Hepatocyte (in vitro differentiated cells): ENCODE data around the gene CNMD. TPM values are rescaled to one million over a fixed set of nuclear protein-coding genes. Genes with fewer than 3 reads are reported as not detected.

Source experiments
- DNase-seq: peaks from one replicate; pipeline ENCODE4 v3.0.0-alpha.2; 2016; ENCODE audit warnings: low spot score
- H2AFZ ChIP-seq: fragments of 200-600 bp; sonication (generic); 2 replicates; pipeline ENCODE4 v1.6.0; 2016; ENCODE audit warnings: antibody characterized with exemption, mild to moderate bottlenecking
- H3K27ac ChIP-seq: fragments of 200-600 bp; sonication (generic); 2 replicates; pipeline ENCODE4 v1.5.1; 2016; ENCODE audit warnings: mild to moderate bottlenecking
- H3K27me3 ChIP-seq: fragments of 200-600 bp; sonication (generic); 2 replicates; pipeline ENCODE4 v1.6.1; 2016
- H3K36me3 ChIP-seq: fragments of 200-600 bp; sonication (generic); replicated peaks from 2 replicates; pipeline ENCODE4 v1.5.1; 2016; ENCODE audit warnings: low read depth; ENCODE audit not compliant: insufficient read depth
- H3K4me1 ChIP-seq: fragments of 200-600 bp; sonication (generic); 2 replicates; pipeline ENCODE4 v1.5.1; 2016; ENCODE audit warnings: mild to moderate bottlenecking, moderate library complexity; ENCODE audit not compliant: insufficient read depth
- H3K4me2 ChIP-seq: fragments of 200-600 bp; sonication (generic); 2 replicates; pipeline ENCODE4 v1.6.0; 2016
- H3K4me3 ChIP-seq: fragments of 200-600 bp; sonication (generic); 2 replicates; pipeline ENCODE4 v1.5.1; 2016; ENCODE audit warnings: mild to moderate bottlenecking
- H3K79me2 ChIP-seq: fragments of 200-600 bp; sonication (generic); 2 replicates; pipeline ENCODE4 v1.6.0; 2017; ENCODE audit warnings: mild to moderate bottlenecking
- H3K9me2 ChIP-seq: fragments of 200-600 bp; sonication (generic); replicated peaks from 2 replicates; pipeline ENCODE4 v1.6.0; 2017; ENCODE audit warnings: mild to moderate bottlenecking; ENCODE audit not compliant: insufficient read depth
- H3K9me3 ChIP-seq: fragments of 200-600 bp; sonication (generic); 2 replicates; pipeline ENCODE4 v1.5.1; 2016; ENCODE audit warnings: low read depth, mild to moderate bottlenecking
- H4K20me1 ChIP-seq: fragments of 200-600 bp; sonication (generic); 2 replicates; pipeline ENCODE4 v1.6.0; 2016; ENCODE audit warnings: mild to moderate bottlenecking; ENCODE audit not compliant: insufficient read depth, poor library complexity, severe bottlenecking
- CTCF ChIP-seq: fragments of 200-600 bp; sonication (generic); IDR thresholded peaks from 2 replicates; pipeline ENCODE4 v1.5.1; 2016; ENCODE audit warnings: antibody characterized with exemption, mild to moderate bottlenecking; ENCODE audit not compliant: poor library complexity
- EZH2 ChIP-seq: fragments of 200-600 bp; sonication (generic); IDR thresholded peaks from 2 replicates; pipeline ENCODE4 v1.6.1; 2016; ENCODE audit warnings: antibody characterized with exemption, mild to moderate bottlenecking, borderline replicate concordance
- EZH2phosphoT487 ChIP-seq: fragments of 200-600 bp; sonication (generic); IDR thresholded peaks from one replicate; pipeline ENCODE4 v1.6.1; 2018; ENCODE audit warnings: antibody characterized with exemption, mild to moderate bottlenecking, low read depth, moderate library complexity; ENCODE audit not compliant: unreplicated experiment, severe bottlenecking
- WGBS: methylation state at CpG from one replicate; pipeline ENCODE4 v1.1.6; 2016; ENCODE audit warnings: low lambda C conversion rate; ENCODE audit errors: missing lambda C conversion rate; 5-methylcytosine and 5-hydroxymethylcytosine counted together
- polyA plus RNA-seq: library from polyadenylated mRNA; unstranded; fragments of >200 nt; fragmentation: Nextera tagmentation; extraction: Ambion mirVana; gene quantifications from 2 replicates; pipeline ENCODE4 v1.2.1, GENCODE V29; 2016
- total RNA-seq: library from RNA; depleted of rRNA; stranded (reverse); fragments of >200 nt; gene quantifications from 2 replicates; pipeline ENCODE4 v1.2.3, GENCODE V29; 2014

The CNMD gene
- total and polyA plus RNA-seq, 2 experiments from 2014 or later: 0.47 TPM; not detected in 1

- H3K27me3 ChIP-seq: no peaks in the 10 kb centered on the region
- H3K27ac ChIP-seq: no peak overlapping the region
- no peaks in the 10 kb centered on the region for H3K36me3 ChIP-seq
- no peak overlapping the region for H3K4me3 ChIP-seq
- no peaks in the 10 kb centered on the region for H3K79me2 ChIP-seq
- no peaks in the 10 kb centered on the region for H4K20me1 ChIP-seq
- no peak overlapping the region for H2AFZ ChIP-seq
- no peak for TF ChIP-seq CTCF
- no peak for TF ChIP-seq EZH2phosphoT487
- TF ChIP-seq EZH2: no peak
- no peaks in the 10 kb centered on the region for H3K9me3 ChIP-seq
- no peaks in the 10 kb centered on the region for H3K4me1 ChIP-seq
- H3K4me2 ChIP-seq: no peak overlapping the region
- no peak for DNase-seq
- WGBS: 52% methylated on average over 11 of the region's 11 CpGs
- H3K9me2 ChIP-seq: no peaks in the 10 kb centered on the region
These were observed 39.5 kb upstream of the CNMD start for GRCh38 chr13:52779103-52779502.

GRCh38 chr13:52776726-52777125, 37.1 kb upstream of the CNMD start:
- H3K4me2 ChIP-seq: no peak overlapping the region
- H4K20me1 ChIP-seq: no peaks in the 10 kb centered on the region
- DNase-seq: no peak
- no peak overlapping the region for H2AFZ ChIP-seq
- H3K79me2 ChIP-seq: no peaks in the 10 kb centered on the region
- H3K4me1 ChIP-seq: no peaks in the 10 kb centered on the region
- 72% methylated on average over 3 of the region's 3 CpGs for WGBS
- H3K9me2 ChIP-seq: no peaks in the 10 kb centered on the region
- peaks cover 3% of the 10 kb centered on the region for H3K27me3 ChIP-seq
- no peak overlapping the region for H3K4me3 ChIP-seq
- no peak overlapping the region for H3K27ac ChIP-seq
- no peaks in the 10 kb centered on the region for H3K9me3 ChIP-seq
- no peaks in the 10 kb centered on the region for H3K36me3 ChIP-seq
- TF ChIP-seq CTCF (no peak), EZH2 (no peak), EZH2phosphoT487 (no peak)

- 63% methylated on average over 5 of the region's 5 CpGs for WGBS
- H3K4me1 ChIP-seq: no peaks in the 10 kb centered on the region
- H2AFZ ChIP-seq: no peak overlapping the region
- H3K9me3 ChIP-seq: no peaks in the 10 kb centered on the region
- H3K4me2 ChIP-seq: no peak overlapping the region
- H3K79me2 ChIP-seq: no peaks in the 10 kb centered on the region
- no peaks in the 10 kb centered on the region for H4K20me1 ChIP-seq
- H3K27ac ChIP-seq: no peak overlapping the region
- TF ChIP-seq EZH2 (no peak), EZH2phosphoT487 (no peak), CTCF (no peak)
- no peaks in the 10 kb centered on the region for H3K36me3 ChIP-seq
- H3K4me3 ChIP-seq: no peak overlapping the region
- peaks cover 3% of the 10 kb centered on the region for H3K27me3 ChIP-seq
- no peaks in the 10 kb centered on the region for H3K9me2 ChIP-seq
- DNase-seq: no peak
These were observed 35.9 kb upstream of the CNMD start for GRCh38 chr13:52775511-52775910.

- Histone ChIP-seq H3K9me3 (no peaks in the 10 kb centered on the region), H3K4me2 (no peak overlapping the region), H3K4me1 (no peaks in the 10 kb centered on the region), H3K79me2 (no peaks in the 10 kb centered on the region), H3K36me3 (no peaks in the 10 kb centered on the region), H4K20me1 (no peaks in the 10 kb centered on the region), H3K27ac (no peak overlapping the region), H3K4me3 (no peak overlapping the region), H2AFZ (no peak overlapping the region), H3K27me3 (peaks cover 3% of the 10 kb centered on the region), H3K9me2 (no peaks in the 10 kb centered on the region)
- 70% methylated on average over 4 of the region's 4 CpGs for WGBS
- no peak for DNase-seq
- TF ChIP-seq CTCF (no peak), EZH2phosphoT487 (no peak), EZH2 (no peak)
These were observed 28.4 kb upstream of the CNMD start for GRCh38 chr13:52767949-52768516.
